H1 (cell line): ENCODE data around the gene MEDAG. TPM values are rescaled to one million over a fixed set of nuclear protein-coding genes. Genes with fewer than 3 reads are reported as not detected.

Experiments
- CTCF ChIA-PET: fragments of 300-600 bp; sonication (Branson Sonifier 250); formaldehyde crosslinking; loops from one replicate; lab custom pipeline; 2021; ENCODE audit not compliant: partially characterized antibody; lab: Charles Lee
- POLR2A ChIA-PET: fragments of 300-600 bp; sonication (Branson Sonifier 250); formaldehyde crosslinking; loops from one replicate; lab custom pipeline; 2021; ENCODE audit warnings: inconsistent platforms; ENCODE audit not compliant: partially characterized antibody; lab: Charles Lee
- DNase-seq, 2 experiments: peaks; one replicate each; pipeline versions ENCODE4 v3.0.0 to v3.0.0-alpha.2; 2010 to 2022; ENCODE audit warnings: low spot score in 2 of 2, low read depth in 1 of 2, mixed read lengths in 1 of 2
- FAIRE-seq: peaks from 2 replicates; lab custom pipeline; 2011; peaks lifted over from hg19 to GRCh38; lab: Jason Lieb, UNC
- H2AFZ ChIP-seq: 2 replicates; pipeline ENCODE4 v1.8.1; 2012; ENCODE audit warnings: low read length, inconsistent platforms
- H2AK5ac ChIP-seq: 2 replicates; pipeline ENCODE4 v1.6.1; 2013; ENCODE audit warnings: low read depth, low read length
- H2BK120ac ChIP-seq: replicated peaks from 2 replicates; pipeline ENCODE3; 2013; ENCODE audit warnings: low read depth, low read length, inconsistent platforms
- H2BK12ac ChIP-seq: 2 replicates; pipeline ENCODE4 v1.6.1; 2013; ENCODE audit warnings: low read depth, low read length
- H2BK15ac ChIP-seq: 2 replicates; pipeline ENCODE4 v1.6.1; 2013; ENCODE audit warnings: low read length
- H2BK20ac ChIP-seq: 2 replicates; pipeline ENCODE4 v1.6.1; 2013; ENCODE audit warnings: low read length
- H2BK5ac ChIP-seq: 2 replicates; pipeline ENCODE4 v1.6.1; 2013; ENCODE audit warnings: low read depth, low read length
- H3K14ac ChIP-seq: 2 replicates; pipeline ENCODE4 v1.6.1; 2013; ENCODE audit warnings: inconsistent platforms; ENCODE audit not compliant: insufficient read length
- H3K18ac ChIP-seq: 2 replicates; pipeline ENCODE4 v1.6.1; 2013; ENCODE audit warnings: low read length; ENCODE audit errors: extremely low read depth
- H3K23ac ChIP-seq: 2 replicates; pipeline ENCODE4 v1.6.1; 2013; ENCODE audit warnings: inconsistent platforms; ENCODE audit not compliant: insufficient read length
- H3K23me2 ChIP-seq: 2 replicates; pipeline ENCODE4 v1.6.1; 2013; ENCODE audit warnings: low read depth, low read length
- H3K27ac ChIP-seq: 2 replicates; pipeline ENCODE4 v1.6.1; 2011; ENCODE audit warnings: low read depth, low read length, inconsistent platforms
- H3K27me3 ChIP-seq, 4 experiments: replicated peaks in 1 of 4; 1 replicate in 1 of 4; 2 replicates in 3 of 4; pipeline versions ENCODE4 v1.6.1 to v1.8.1; 2011 to 2013; ENCODE audit warnings: low read length in 3 of 4, mild to moderate bottlenecking in 3 of 4, inconsistent platforms in 2 of 4, mixed read lengths in 2 of 4, moderate library complexity in 1 of 4; ENCODE audit not compliant: control insufficient read depth in 3 of 4, insufficient read depth in 3 of 4; ENCODE audit errors: extremely low read depth in 1 of 4
- H3K36me3 ChIP-seq, 4 experiments: 2 replicates each; pipeline versions ENCODE4 v1.6.1 to v1.8.1; 2011 to 2013; ENCODE audit warnings: mild to moderate bottlenecking in 4 of 4, low read length in 3 of 4, moderate library complexity in 2 of 4, control low read depth in 1 of 4, inconsistent platforms in 1 of 4; ENCODE audit not compliant: insufficient read depth in 4 of 4, control insufficient read depth in 2 of 4
- H3K4ac ChIP-seq: replicated peaks from 2 replicates; pipeline ENCODE3; 2013; ENCODE audit warnings: low read length, low read depth, mixed read lengths, inconsistent platforms; ENCODE audit not compliant: insufficient read length
- H3K4me1 ChIP-seq, 4 experiments: replicated peaks in 1 of 4; 1 replicate in 1 of 4; 2 replicates in 3 of 4; pipeline versions ENCODE4 v1.6.1 to v1.8.1; 2011 to 2013; ENCODE audit warnings: low read length in 3 of 4, inconsistent platforms in 2 of 4, mixed read lengths in 1 of 4; ENCODE audit not compliant: insufficient read depth in 4 of 4, control insufficient read depth in 3 of 4
- H3K4me2 ChIP-seq, 2 experiments: 2 replicates each; pipeline versions ENCODE4 v1.6.1 to v1.8.1; 2011 to 2013; ENCODE audit warnings: low read depth in 2 of 2, low read length in 2 of 2, control low read depth in 1 of 2, inconsistent platforms in 1 of 2, mild to moderate bottlenecking in 1 of 2; ENCODE audit not compliant: insufficient read depth in 1 of 2
- H3K4me3 ChIP-seq, 4 experiments: fragments of 200-600, 300-600 bp in 1 of 4; sonication (generic), shearing (Covaris generic), sonication (Bioruptor Twin) in 1 of 4; 2 replicates each; pipeline versions ENCODE4 v1.5.1 to v1.8.1; 2011 to 2016; ENCODE audit warnings: low read length in 4 of 4, low read depth in 3 of 4, control low read depth in 2 of 4, inconsistent platforms in 2 of 4, mild to moderate bottlenecking in 2 of 4, mixed read lengths in 1 of 4, moderate library complexity in 1 of 4; ENCODE audit not compliant: insufficient read depth in 2 of 4; ENCODE audit errors: extremely low read depth in 1 of 4
- H3K56ac ChIP-seq: replicated peaks from 2 replicates; pipeline ENCODE3; 2013; ENCODE audit warnings: low read depth, mild to moderate bottlenecking, mixed read lengths, low read length, inconsistent platforms; ENCODE audit not compliant: insufficient read length
- H3K79me1 ChIP-seq: 2 replicates; pipeline ENCODE4 v1.6.1; 2013; ENCODE audit warnings: low read depth, low read length, control low read depth
- H3K79me2 ChIP-seq, 2 experiments: 2 replicates each; pipeline versions ENCODE4 v1.6.1 to v1.8.1; 2012 to 2013; ENCODE audit warnings: low read length in 2 of 2, mild to moderate bottlenecking in 2 of 2, inconsistent platforms in 1 of 2; ENCODE audit not compliant: insufficient read depth in 2 of 2, control insufficient read depth in 1 of 2
- H3K9ac ChIP-seq, 4 experiments: replicated peaks in 1 of 4; 1 replicate in 1 of 4; 2 replicates in 3 of 4; pipeline versions ENCODE4 v1.6.1 to v1.8.1; 2011 to 2013; ENCODE audit warnings: low read depth in 3 of 4, low read length in 3 of 4, control low read depth in 2 of 4, mild to moderate bottlenecking in 2 of 4, moderate library complexity in 2 of 4, inconsistent platforms in 1 of 4; ENCODE audit errors: extremely low read depth in 1 of 4
- H3K9me3 ChIP-seq, 2 experiments: 2 replicates each; pipeline versions ENCODE4 v1.6.1 to v1.8.1; 2012 to 2013; ENCODE audit warnings: mild to moderate bottlenecking in 2 of 2, moderate library complexity in 2 of 2, control low read depth in 1 of 2, inconsistent platforms in 1 of 2, low read depth in 1 of 2, low read length in 1 of 2, mixed read lengths in 1 of 2; ENCODE audit not compliant: insufficient read depth in 2 of 2
- H4K20me1 ChIP-seq, 2 experiments: replicated peaks in 1 of 2; 2 replicates each; pipeline versions ENCODE3 to v1.8.1; 2011 to 2013; ENCODE audit warnings: inconsistent platforms in 2 of 2, low read length in 2 of 2, mild to moderate bottlenecking in 1 of 2; ENCODE audit not compliant: insufficient read depth in 2 of 2, control insufficient read depth in 1 of 2
- H4K5ac ChIP-seq: 2 replicates; pipeline ENCODE4 v1.6.1; 2013; ENCODE audit warnings: low read length, low read depth, mixed read lengths, inconsistent platforms; ENCODE audit not compliant: insufficient read length
- H4K8ac ChIP-seq: 2 replicates; pipeline ENCODE4 v1.8.0; 2013; ENCODE audit warnings: mild to moderate bottlenecking, moderate library complexity, low read length, inconsistent platforms; ENCODE audit not compliant: insufficient read depth; ENCODE audit errors: extremely low read depth
- H4K91ac ChIP-seq: replicated peaks from 2 replicates; pipeline ENCODE3; 2013; ENCODE audit warnings: low read length, mixed read lengths, inconsistent platforms; ENCODE audit not compliant: insufficient read length
- ATF2 ChIP-seq: IDR thresholded peaks from 2 replicates; pipeline ENCODE4 v1.6.1; 2012; ENCODE audit warnings: low read length, inconsistent platforms
- CEBPB ChIP-seq: IDR thresholded peaks from 2 replicates; pipeline ENCODE4 v1.6.1; 2012; ENCODE audit warnings: low read depth, low read length
- CTCF ChIP-seq, 3 experiments: IDR thresholded peaks; 1 replicate in 2 of 3; 2 replicates in 1 of 3; pipeline versions ENCODE4 v1.5.1 to v1.6.1; 2011; ENCODE audit warnings: low read length in 3 of 3, mild to moderate bottlenecking in 3 of 3, inconsistent platforms in 2 of 3, low read depth in 1 of 3, moderate library complexity in 1 of 3; ENCODE audit not compliant: insufficient read depth in 1 of 3; ENCODE audit errors: control extremely low read depth in 1 of 3
- FOSL1 ChIP-seq: IDR thresholded peaks from 2 replicates; pipeline ENCODE4 v1.6.1; 2011; ENCODE audit warnings: mild to moderate bottlenecking, low read depth, low read length, moderate library complexity; ENCODE audit not compliant: insufficient read depth
- MAX ChIP-seq: IDR thresholded peaks from 2 replicates; pipeline ENCODE4 v1.6.1; 2012; ENCODE audit warnings: inconsistent platforms
- NANOG ChIP-seq: IDR thresholded peaks from 2 replicates; pipeline ENCODE4 v1.6.1; 2011; ENCODE audit warnings: low read length, low read depth, mild to moderate bottlenecking, inconsistent platforms; ENCODE audit not compliant: insufficient read depth, poor library complexity, severe bottlenecking
- NRF1 ChIP-seq: IDR thresholded peaks from 2 replicates; pipeline ENCODE4 v1.6.1; 2011; ENCODE audit warnings: mild to moderate bottlenecking, low read depth, low read length, improper control_type of control experiment
- RNF2 ChIP-seq: fragments of 200-900, 300-1000 bp; sonication (generic); IDR thresholded peaks from 2 replicates; pipeline ENCODE4 v1.7.1; 2016; ENCODE audit warnings: borderline replicate concordance, low read depth, mild to moderate bottlenecking, antibody characterized with exemption, low read length; ENCODE audit not compliant: poor library complexity, severe bottlenecking; ENCODE audit errors: missing control alignments
- YY1 ChIP-seq: IDR thresholded peaks from 2 replicates; pipeline ENCODE4 v1.6.1; 2011; ENCODE audit warnings: low read depth, mild to moderate bottlenecking, low read length
- WGBS, 2 experiments: shearing (Covaris generic) in 1 of 2; methylation state at CpG; one replicate each; pipeline versions ENCODE4 v1.1.6 to v1.1.7; 2013 to 2015; ENCODE audit warnings: low lambda C conversion rate in 2 of 2, mixed read lengths in 2 of 2, inconsistent platforms in 1 of 2, low coverage in 1 of 2, missing lambda C conversion rate in 1 of 2; ENCODE audit not compliant: insufficient replicate concordance in 2 of 2, insufficient coverage in 1 of 2, insufficient read length in 1 of 2; ENCODE audit errors: extremely low coverage in 1 of 2, missing lambda C conversion rate in 1 of 2; 5-methylcytosine and 5-hydroxymethylcytosine counted together
- polyA plus RNA-seq, 7 experiments: library from polyadenylated mRNA; depleted of rRNA in 3 of 7; stranded (reverse) in 5 of 7; unstranded in 2 of 7; fragments of >200 nt in 5 of 7; fragments of 200-250 nt in 2 of 7; gene quantifications; 1 replicate in 5 of 7; 2 replicates in 1 of 7; 4 replicates in 1 of 7; pipeline versions ENCODE4 v1.2.1 to v1.2.3, GENCODE V29; 2011 to 2013; ENCODE audit warnings: missing spikeins in 2 of 7, mixed read lengths in 2 of 7
- total RNA-seq: library from RNA; stranded (reverse); fragmentation: NEBNext Ultra II Directional; extraction: Animal tissue kit (Norgen Biotek cat#: 25700); gene quantifications from 2 replicates; pipeline ENCODE4 v1.2.1, GENCODE V29; 2021

The MEDAG gene
- total and polyA plus RNA-seq, 2 of the 8 experiments (the other 6 are each of a cell fraction or from before 2014, with no cell fraction given): 2.1 to 3.1 TPM

- Histone ChIP-seq H3K27ac (no peak overlapping the region), H3K4ac (no peak overlapping the region), H2BK20ac (no peak overlapping the region), H3K4me3 (peak overlapping the region in 1 of 4 experiments; percentile 55; a peak in 2 of 8 replicates), H2AK5ac (no peak overlapping the region), H4K8ac (no peak overlapping the region), H3K4me2 (peak overlapping the region; percentile 71 to 77), H2BK5ac (no peak overlapping the region), H2AFZ (no peak overlapping the region), H3K23ac (no peak overlapping the region), H3K79me2 (no peaks in the 10 kb centered on the region), H3K14ac (no peak overlapping the region), H3K23me2 (peaks cover 4% of the 10 kb centered on the region; the same call in 1 of the 2 replicates), H4K91ac (no peak overlapping the region), H2BK120ac (no peak overlapping the region), H2BK12ac (no peak overlapping the region), H3K18ac (no peak overlapping the region), H3K9me3 (no peaks in the 10 kb centered on the region), H4K5ac (no peak overlapping the region), H3K4me1 (peaks cover 0 to 3% (median 3%) of the 10 kb centered on the region in 4 experiments; a peak in 3 of 7 replicates), H2BK15ac (no peak overlapping the region), H4K20me1 (no peaks in the 10 kb centered on the region), H3K9ac (no peak overlapping the region), H3K27me3 (peaks cover 2 to 9% (median 6%) of the 10 kb centered on the region in 4 experiments), H3K79me1 (no peaks in the 10 kb centered on the region), H3K56ac (no peak overlapping the region), H3K36me3 (no peaks in the 10 kb centered on the region)
- 80% methylated on average over 3 of the region's 3 CpGs; no CpG with 5 or more reads in 1 of the 2 experiments for WGBS, 2 experiments
- POLR2A ChIA-PET: no interaction called here
- DNase-seq (no peak), FAIRE-seq (no peak)
- CTCF ChIA-PET: interaction anchor here (1.0 to 4.6 kb wide), 9 partner anchors 11 to 129 kb away, joined by 3 to 22 read pairs (median 5); no protein-coding TSS in a partner anchor
- TF ChIP-seq MAX: no peak
- TF ChIP-seq CEBPB: no peak
- no peak for TF ChIP-seq NANOG
- no peak for TF ChIP-seq RNF2
- TF ChIP-seq CTCF (IDR thresholded peaks at IDR 0.05; ENCODE audit: control extremely low read depth in 1 of 3, insufficient read depth in 1 of 3, low read depth in 1 of 3, low read length in 3 of 3): no peak
- no peak for TF ChIP-seq YY1
- TF ChIP-seq ATF2: no peak
- no peak for TF ChIP-seq FOSL1
- TF ChIP-seq NRF1: no peak
Observed at GRCh38 chr13:30933354-30933670, 27.2 kb downstream of the MEDAG start.
